Right atrium auricular region (tissue), 2 donors: ENCODE data around the gene GAD1. TPM values are rescaled to one million over a fixed set of nuclear protein-coding genes. Genes with fewer than 3 reads are reported as not detected.

Source experiments
- DNase-seq: peaks from one replicate; pipeline ENCODE4 v3.0.0-alpha.2; 2019; ENCODE audit warnings: low spot score
- H3K27ac ChIP-seq, 2 donors: fragments of 200-600 bp; sonication (generic); 1 replicate in 1 of 2; 2 replicates in 1 of 2; pipeline ENCODE4 v1.5.1; 2016 to 2019
- H3K27me3 ChIP-seq, 2 donors: fragments of 200-600 bp; sonication (generic); one replicate each; pipeline versions ENCODE4 v1.5.1 to v1.6.0; 2017 to 2019
- H3K36me3 ChIP-seq: fragments of 200-600 bp; sonication (generic); one replicate; pipeline ENCODE4 v1.5.1; 2016
- H3K4me1 ChIP-seq, 2 donors: fragments of 200-600 bp; sonication (generic); one replicate each; pipeline versions ENCODE4 v1.5.1 to v1.6.0; 2017 to 2019
- H3K4me3 ChIP-seq, 2 donors: fragments of 200-600 bp; sonication (generic); 1 replicate in 1 of 2; 2 replicates in 1 of 2; pipeline ENCODE4 v1.5.1; 2017 to 2019; ENCODE audit warnings: mild to moderate bottlenecking in 1 of 2, moderate library complexity in 1 of 2
- H3K9me3 ChIP-seq, 2 donors: fragments of 200-600 bp; sonication (generic); one replicate each; pipeline ENCODE4 v1.5.1; 2019
- CTCF ChIP-seq, 2 donors: fragments of 200-600 bp; sonication (generic); IDR thresholded peaks; one replicate each; pipeline ENCODE4 v1.5.1; 2019; ENCODE audit warnings: antibody characterized with exemption in 2 of 2
- total RNA-seq, 2 donors: library from RNA; depleted of rRNA; stranded (reverse); fragments of >200 nt; gene quantifications; one replicate each; pipeline ENCODE4 v1.1.0, GENCODE V29; 2016

GAD1 gene
- total RNA-seq, 2 donors from 2014 or later: not detected

GRCh38 chr2:170819680-170820664 lies 3.3 kb downstream of the GAD1 start:
- TF ChIP-seq CTCF (IDR thresholded peaks at IDR 0.05): no peak
- Histone ChIP-seq H3K4me1 (peaks cover 0 to 79% of the 10 kb centered on the region in 2 donors), H3K27ac (no peak overlapping the region), H3K4me3 (peak overlapping the region in 1 of 2 donors; percentile 25), H3K27me3 (peaks cover 50 to 85% of the 10 kb centered on the region in 2 donors), H3K36me3 (no peaks in the 10 kb centered on the region), H3K9me3 (no peaks in the 10 kb centered on the region)
- no peak for DNase-seq

GRCh38 chr2:170820757-170821530 lies 4.3 kb downstream of the GAD1 start:
- H3K27ac ChIP-seq: no peak overlapping the region
- H3K4me1 ChIP-seq: peaks cover 0 to 74% of the 10 kb centered on the region in 2 donors
- peak overlapping the region in 1 of 2 donors; percentile 25 for H3K4me3 ChIP-seq
- H3K9me3 ChIP-seq: no peaks in the 10 kb centered on the region
- H3K36me3 ChIP-seq: no peaks in the 10 kb centered on the region
- no peak for TF ChIP-seq CTCF (IDR thresholded peaks at IDR 0.05)
- H3K27me3 ChIP-seq: peaks cover 40 to 77% of the 10 kb centered on the region in 2 donors
- no peak for DNase-seq

GRCh38 chr2:170821531-170822289 lies 5.0 kb downstream of the GAD1 start:
- DNase-seq: no peak

GRCh38 chr2:170822290-170823087 lies 5.8 kb downstream of the GAD1 start:
- no peak for DNase-seq
- H3K9me3 ChIP-seq: no peaks in the 10 kb centered on the region
- H3K27me3 ChIP-seq: peaks cover 37 to 62% of the 10 kb centered on the region in 2 donors
- H3K4me1 ChIP-seq: peaks cover 0 to 58% of the 10 kb centered on the region in 2 donors
- no peak overlapping the region for H3K27ac ChIP-seq
- TF ChIP-seq CTCF (IDR thresholded peaks at IDR 0.05): peak in 1 of 2 donors; percentile 34
- H3K36me3 ChIP-seq: no peaks in the 10 kb centered on the region
- peak overlapping the region in 1 of 2 donors; percentile 48 for H3K4me3 ChIP-seq

More at GRCh38 chr2:170821531-170822289, 5.0 kb downstream of the GAD1 start:
- peaks cover 0 to 66% of the 10 kb centered on the region in 2 donors for H3K4me1 ChIP-seq
- H3K9me3 ChIP-seq: no peaks in the 10 kb centered on the region
- H3K27me3 ChIP-seq: peaks cover 37 to 69% of the 10 kb centered on the region in 2 donors
- TF ChIP-seq CTCF (IDR thresholded peaks at IDR 0.05): no peak
- H3K4me3 ChIP-seq: peak overlapping the region in 1 of 2 donors; percentile 25
- no peak overlapping the region for H3K27ac ChIP-seq
- no peaks in the 10 kb centered on the region for H3K36me3 ChIP-seq
